ELF-1 (cell line): ENCODE data around the gene TIMP2.
"Not testable (repeated sequence)": the region's sequence is repeated elsewhere in the genome, so short reads cannot be mapped to it uniquely, and the experiment has no call there.

Experiments used
- DNase-seq: peaks from one replicate; pipeline ENCODE4 v3.0.0-alpha.2; 2016; ENCODE audit warnings: low read depth, low spot score

TIMP2 gene

DNA sequence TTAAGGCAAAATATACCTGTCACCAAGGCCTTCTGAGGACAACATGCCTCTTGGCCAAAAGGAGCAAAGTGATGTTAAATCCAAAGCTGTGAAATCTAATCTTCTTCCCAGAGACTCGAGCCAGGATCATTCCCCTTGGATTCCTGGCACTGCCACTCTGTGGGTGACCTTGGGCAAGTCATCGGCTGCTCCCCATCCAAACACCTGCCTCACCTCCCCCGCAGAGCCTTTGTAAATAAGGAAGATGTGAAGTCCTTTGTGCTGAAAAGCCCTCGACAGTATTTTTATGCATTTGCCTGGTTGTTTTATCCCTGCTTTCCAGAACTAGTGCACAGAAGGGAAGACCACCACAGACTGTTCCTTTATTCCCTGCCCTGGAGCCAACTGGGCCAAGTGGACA, 16.8 kb downstream of the TIMP2 start:
- no peak for DNase-seq

DNA sequence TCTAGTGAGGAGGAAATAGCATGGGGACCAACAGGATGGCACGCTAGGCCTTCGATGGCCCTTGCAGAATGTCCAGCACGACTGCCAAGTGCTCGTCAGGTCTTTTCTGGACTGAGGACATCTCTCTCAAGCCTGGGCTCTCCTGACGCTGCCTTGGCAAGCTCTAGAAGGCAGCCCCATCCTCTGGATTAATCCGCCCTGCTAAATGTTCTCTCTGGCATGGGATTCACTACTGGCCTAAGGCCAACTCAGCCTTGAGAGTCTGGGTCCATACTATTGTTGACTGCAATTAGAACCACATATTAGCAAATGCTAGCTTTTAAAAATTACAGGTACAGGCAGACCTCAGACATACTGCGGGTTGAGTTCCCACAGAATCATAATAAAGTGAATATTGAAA, 19.6 kb downstream of the TIMP2 start:
- DNase-seq = no peak

DNA sequence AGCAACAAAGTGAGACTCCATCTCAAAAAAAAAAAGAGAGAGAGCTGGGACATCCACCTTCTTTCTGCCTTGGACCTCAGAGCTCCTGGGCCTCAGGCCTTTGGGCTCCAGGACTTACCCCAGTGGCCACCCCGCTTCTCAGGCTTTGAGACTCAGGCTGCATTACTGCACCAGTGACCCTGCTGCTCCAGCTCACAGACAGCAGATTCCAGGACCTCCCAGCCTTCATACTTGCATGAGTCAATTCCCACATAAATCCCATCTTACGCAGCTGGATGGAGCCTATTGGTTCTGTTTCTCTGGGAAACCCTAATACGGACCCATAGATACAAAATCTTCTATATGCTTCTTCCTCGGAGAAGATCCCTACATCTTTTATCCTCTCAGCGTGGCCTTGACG, 20.1 kb downstream of the TIMP2 start:
- DNase-seq = no peak

DNA sequence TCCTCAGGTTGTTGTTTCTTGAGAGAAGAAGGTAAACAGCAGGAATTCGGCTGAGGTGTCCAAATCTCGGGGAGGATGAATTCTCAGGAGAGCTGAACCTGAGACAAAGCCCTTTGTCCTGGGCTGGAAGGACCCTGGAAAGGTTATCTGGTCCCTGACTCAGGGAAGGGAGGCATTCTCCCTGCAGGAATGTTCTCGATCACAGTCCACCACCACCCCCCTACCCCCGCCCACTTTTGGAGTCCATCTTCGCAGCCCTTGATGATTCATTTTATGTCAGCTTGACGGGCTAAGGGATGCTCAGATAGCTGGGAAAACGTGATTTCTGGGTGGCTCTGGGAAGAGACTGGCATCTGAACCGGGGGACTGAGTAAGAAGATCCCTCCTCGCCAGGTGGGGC, 20.8 kb downstream of the TIMP2 start:
- no peak for DNase-seq

DNA sequence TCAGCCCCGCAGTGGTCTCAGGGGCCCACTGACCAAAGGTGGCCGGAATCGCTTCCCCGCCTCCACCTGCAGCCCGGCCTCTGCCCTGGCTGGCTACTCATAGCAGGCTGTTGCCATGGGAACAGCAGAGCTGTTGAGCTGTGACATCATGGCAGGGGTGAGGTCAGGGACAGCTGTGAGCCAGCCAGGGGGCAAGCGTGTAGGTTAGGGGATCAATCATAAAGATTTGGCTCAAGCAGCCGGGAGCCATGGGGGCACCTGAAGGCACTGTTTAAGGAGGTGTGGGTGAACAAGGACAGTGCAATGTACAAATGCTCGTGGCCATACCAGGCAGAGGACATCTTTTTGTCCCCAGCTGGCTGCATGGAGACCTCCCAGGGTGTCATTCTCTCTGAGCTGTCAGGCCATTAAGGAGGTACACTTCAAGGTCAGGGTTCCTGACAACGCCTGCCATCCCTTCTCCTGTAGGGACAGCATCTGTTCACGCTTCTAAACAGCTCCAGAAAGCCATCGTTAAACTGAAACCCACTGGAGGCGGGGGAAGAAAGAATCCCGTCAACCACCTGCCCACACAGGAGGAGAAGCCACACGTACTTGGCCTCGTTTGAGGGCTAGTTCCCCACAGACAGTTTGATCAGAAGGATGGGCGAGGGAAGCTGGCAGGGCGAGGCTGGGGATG, 21.9 kb downstream of the TIMP2 start, which contains the start of gene CEP295NL:
CEP295NL (minus strand) TSS at position 101 of the 679 bp plus-strand sequence. CDS start 1,373 bp downstream, outside the sequence.
- DNase-seq = peak; percentile 63

DNA sequence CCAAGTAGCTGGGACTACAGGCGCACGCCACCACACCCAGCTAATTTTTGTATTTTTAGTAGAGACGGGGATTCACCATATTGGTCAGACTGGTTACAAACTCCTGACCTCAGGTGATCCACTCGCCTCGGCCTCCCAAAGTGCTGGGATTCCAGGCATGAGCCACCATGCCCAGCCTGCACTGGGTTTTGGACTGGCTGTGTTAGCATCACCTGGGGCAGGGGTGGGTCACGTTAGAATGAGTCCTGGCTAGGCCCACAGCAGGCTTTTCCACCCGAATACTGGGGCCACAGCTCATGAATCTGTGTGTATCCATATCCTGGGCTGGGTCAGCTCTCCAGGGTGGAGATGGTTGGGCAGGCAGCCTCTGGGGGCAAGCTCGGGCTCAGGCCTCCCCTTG, 23.0 kb downstream of the TIMP2 start:
- DNase-seq = not testable (repeated sequence)

DNA sequence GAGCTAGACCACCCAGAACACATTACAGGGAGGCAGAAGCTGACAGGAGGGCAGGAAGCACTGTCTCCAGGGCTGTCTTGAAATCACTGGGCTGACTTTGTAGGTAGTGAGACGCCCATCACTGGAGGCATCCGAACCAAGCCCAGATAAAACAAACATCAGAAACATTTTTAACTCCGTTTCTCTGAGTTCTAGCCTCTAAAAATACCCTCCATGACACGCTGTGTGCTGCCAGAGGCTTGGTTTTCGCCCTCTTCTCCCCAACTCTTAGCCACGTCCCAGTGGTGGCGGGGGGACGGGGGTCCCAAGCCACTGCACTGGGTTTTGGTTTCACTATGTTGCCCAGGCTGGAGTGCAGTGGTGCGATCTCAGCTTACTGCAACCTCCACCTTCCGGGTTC, 23.4 kb downstream of the TIMP2 start:
- DNase-seq = no peak

DNA sequence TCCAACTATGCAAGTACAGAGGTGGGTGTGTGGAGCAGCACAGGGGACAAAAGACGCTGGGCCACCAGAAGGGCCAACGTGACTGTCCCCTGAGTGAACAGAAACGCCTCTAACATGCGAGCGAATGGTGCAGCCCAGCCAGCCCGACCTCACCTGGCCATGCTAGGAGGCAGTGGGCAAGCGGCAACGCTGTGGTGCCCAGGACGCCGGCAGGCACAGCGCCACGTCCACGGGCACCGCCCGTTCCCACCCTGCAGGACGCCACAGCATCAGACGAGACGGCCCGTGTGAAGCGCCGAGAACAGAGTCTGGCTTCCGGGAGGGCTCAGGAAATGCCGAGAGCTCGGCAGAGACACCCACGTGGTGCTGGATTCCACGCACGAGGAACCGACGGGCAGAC, 24.4 kb downstream of the TIMP2 start:
- no peak for DNase-seq

DNA sequence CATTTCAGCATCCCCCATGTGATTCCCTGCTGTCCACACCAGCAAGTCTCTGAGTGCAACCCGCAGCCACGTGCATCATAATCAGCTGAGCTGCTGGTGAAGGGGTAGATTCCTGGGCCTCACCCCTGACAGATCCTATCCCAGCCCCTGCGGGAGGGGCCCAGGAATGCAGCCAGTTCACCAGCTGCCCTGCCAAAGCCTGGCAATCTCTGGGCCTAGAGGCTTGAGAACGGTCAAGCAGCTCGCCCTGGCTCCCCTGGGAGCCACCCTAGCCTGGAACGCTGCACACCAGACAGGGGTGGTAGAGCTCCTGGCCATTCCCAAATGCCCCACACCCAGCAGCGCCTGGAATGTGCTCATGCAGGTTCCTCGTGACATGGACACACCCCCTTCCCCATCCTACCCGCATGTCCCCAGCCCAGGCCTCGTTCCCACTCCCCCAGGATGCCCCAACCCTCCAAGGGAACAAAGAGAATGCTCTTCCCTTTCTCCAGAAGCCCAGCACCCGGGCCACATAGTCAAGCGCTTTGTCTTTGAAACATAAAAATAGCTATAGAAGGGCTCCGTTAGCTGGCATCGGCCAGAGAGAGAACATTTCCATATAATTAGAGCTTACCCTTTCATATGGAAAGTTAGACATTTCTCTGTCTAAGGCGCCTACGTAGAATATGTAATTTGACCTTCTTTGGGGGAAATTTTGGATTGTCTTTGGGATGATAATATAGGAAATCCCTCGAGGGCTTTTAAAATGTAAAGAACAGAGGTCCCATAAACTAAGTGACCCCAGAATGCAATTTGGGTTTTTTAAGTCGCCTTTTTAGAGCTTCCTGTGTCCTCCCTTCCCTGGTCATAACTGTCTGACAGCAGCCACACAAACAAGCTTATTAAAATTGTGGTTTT, 25.6 kb downstream of the TIMP2 start:
- DNase-seq = peak; percentile 85

DNA sequence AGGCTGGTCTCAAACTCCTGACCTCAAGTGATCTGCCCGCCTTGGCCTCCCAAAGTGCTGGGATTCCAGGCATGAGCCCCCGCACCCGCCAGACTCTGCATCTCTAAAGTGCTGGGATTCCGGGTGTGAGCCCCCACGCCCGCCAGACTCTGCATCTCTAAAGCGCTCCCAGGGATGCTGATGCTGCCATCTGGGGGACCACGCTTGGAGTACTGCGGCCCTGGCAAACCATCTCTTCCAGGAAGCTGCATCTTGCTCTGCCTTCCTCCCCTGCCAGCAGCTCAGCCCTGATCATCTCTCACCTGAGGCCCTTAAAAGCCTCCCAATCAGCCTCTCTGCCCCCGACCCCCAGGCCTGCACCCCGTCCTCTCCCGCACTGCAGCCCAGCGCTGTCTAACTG, 26.2 kb downstream of the TIMP2 start:
- DNase-seq = no peak

DNA sequence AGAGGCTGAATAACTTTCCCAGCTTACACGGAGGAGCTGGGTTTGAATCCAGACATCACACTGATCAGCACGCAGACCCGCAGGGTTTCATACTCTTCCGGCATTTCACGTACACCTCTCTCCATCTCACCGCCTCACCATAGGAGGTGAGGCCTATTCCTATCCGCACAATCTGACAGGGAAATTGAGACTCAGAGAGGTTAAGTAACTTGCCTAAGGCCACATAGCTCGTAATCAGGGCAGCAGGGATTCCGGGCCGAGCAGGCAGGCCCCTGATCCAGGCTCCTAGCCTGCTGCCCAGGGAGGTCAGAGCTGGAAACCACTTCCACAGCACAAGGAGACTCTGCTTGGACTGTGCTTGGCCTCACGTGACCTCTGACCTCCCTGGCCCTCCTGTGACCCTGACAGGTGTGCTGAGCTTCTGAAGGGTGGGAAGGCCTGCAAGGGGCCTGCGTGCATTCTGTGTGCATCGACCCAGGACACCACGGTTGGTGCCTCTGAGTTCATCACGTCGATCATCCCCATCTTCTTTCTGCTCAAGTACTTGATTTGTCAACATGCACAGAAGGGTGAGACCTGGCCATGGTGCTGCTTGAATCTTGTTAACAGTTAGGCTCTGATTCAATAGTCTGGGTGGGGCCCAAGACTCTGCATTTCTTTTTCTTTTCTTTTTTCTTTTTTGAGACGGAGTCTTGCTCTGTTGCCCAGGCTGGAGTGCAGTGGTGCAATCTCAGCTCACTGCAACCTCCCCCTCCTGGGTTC, 26.9 kb downstream of the TIMP2 start:
- peak; percentile 42 for DNase-seq

DNA sequence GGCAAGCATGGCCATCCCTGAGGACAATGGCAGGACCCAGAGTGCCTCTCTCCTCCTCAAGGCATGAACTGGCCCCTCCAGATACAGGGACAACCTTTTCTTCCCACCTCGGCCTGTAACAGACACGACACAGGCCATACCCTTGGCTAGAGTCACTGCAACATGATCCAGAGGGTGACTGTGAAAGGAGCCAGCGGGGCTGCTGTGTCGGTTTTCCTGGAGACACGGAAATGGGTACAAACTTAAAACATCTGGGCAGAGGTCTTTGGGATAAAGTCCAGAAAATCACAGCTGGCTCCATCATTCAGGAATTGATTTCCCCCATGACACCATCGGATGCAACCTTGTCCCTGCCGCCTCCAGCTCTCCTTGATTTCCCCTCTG, 27.5 kb downstream of the TIMP2 start:
- DNase-seq = no peak

DNA sequence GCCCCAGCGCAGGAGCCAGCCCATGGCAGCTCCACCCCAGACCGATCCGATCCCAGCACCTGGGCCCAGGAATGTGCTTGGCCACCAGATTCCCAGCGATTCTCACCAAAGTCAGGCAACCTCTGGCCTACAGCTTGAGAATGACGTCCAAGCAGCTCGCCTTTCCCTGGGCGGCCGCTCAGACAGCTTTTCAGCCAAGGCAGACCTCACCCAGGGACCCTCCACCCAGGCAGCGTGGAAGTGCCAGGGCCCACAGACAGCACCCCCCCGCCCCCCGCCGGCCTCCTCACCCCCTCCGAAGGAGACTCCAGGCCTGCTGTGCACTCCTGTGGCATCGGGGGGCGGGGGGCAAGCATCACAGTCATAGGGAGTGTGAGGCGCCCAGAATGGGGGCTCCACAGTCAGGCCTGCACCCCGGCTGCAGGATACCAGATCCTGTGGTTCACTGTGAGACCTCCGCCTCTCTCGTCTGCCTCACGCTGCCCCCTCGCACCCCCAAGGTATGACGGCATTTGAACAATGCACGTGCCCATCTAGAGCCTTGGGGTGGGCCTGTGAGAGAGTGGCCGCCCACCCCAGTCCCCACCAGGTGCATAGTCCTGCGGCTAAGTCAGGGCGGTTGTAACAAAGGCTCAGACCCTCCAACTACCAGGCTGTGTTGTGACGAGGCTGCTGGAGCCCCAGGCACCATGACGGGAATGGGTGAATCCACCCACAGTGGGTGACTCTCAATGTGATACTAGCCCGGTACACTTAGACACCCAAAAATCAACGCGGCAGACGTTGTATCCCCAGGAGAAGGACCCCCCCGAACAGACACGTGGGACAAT, 28.1 kb downstream of the TIMP2 start:
- no peak for DNase-seq

DNA sequence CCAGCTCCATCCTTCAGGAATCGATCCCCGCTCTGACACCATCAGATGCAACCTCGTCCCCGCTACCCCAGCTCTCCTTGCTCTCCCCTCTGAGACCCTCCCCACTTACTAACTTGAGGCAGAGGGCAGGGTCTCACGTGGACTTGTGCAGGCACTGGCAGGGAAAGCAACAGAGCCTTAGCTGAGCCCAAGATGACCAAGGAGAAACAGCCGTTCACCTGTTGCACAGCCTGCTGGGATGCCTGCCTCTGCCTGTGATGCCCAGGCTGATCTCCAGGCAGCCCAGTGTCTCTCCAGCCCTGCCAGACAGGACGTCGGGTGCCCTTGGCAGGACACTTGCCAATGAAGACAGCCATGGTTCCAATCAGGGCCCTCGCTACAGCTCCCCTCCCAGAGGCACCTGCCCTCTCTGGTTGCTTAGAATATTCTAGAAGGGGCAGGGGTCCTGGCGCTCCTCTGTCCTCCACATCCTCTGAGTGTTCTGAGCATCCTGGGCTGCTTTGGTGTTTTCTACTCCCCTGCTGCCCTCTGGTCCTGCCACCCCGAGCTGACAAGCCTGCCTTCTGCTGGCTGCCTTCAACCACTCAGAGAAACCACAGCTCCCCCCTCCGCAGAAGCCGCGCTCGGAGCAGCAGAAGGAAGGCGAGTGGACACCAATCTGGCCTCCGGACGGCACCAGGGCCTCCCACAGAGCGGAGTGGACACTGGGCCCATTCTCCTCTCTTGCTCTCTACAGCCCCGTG, 28.9 kb downstream of the TIMP2 start:
- DNase-seq = no peak

DNA sequence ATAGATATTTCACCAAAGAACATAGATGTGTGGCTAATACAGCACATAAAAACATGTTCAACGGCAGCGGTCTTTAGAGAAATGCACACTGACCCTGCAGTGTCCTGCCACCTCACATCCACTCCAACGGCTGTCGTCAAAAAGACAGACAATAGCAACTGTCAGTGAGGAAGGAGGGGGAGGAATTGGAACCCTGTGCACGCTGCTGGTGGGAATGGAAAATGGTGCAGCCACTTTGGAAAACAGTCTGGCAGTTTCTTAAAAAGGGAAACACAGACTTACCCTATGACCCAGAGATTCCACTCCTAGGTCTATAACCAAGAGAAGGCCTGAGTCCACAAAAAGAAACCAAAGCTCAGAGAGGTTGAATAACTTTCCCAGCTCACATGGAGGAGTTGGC, 29.9 kb downstream of the TIMP2 start:
- DNase-seq = no peak

DNA sequence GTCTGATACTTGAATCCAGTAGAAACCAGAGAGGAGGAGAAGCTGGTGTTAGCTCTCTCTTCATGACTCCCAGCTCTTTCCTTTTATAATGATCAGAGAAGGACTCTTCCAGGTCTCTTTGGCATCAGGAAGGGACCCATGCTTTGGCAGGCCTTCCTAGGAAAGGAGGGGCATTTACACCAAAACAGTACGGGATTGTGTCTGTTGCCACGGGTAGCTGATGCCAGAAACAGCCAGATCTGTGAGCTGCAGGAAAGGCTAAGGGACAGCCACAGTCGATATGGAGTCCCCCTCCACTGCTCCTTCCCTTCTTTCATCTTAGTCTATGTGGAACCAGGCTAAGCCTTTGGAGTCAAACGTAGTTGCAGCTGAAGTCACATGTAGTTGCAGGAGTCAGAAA, 31.5 kb downstream of the TIMP2 start:
- DNase-seq = no peak

DNA sequence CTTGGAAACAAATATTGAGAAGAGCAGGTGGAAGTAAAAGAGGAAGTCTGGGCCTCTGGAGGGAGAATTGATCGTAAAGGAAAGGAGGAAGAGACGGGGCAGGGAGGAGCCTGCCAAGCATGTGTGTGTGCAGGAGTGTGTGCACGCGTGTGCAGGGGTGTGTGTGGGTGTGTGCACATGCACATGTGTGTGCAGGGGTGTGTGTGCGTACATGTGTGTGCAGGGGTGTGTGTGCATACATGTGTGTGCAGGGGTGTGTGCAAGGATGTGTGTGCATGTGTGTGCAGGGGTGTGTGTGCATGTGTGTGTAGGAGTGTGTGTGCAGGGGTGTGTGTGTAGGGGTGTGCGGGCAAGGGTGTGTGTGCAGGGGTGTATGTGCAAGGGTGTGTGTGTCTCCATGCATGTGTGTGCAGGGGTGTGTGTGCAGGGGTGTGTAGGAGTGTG, 32.2 kb downstream of the TIMP2 start:
- no peak for DNase-seq

DNA sequence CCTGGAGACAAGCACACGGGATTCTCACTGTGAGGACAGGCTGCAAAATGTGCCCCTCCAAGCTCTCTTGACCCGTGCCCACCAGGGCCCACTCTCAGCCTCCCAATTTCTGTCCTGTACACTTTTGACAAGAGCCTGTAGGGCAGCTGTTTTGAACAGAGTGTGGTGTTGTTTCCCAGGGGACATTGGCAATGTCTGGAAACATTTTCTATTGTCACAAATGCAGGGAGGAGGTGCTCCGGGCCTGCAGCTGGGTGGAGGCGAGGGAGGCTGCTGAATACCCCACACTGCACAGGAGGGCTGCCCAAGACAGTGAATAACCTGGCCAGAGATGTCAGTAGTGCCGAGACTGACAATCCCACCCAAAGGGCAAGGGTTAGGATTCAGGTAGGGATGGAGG, 32.7 kb downstream of the TIMP2 start:
- no peak for DNase-seq

DNA sequence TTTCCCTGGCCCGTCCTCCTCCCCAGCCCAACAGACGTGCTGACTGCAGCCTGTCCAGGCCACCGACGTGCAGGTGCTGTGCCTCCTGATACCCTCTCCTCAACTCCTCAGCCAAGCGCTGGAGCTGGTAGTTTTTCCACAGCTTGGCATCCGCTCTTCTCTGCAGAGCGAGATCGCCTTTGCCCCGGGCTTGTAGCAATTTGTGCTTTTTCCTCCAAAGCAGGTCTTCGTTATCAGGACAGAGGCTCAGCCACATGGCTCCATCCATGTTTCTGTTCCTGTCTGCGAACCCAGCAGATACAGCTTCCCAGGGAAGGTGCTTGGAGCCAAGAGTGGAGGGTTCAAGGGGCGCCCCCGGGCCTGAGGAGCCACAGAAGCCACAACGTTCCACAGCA, 33.1 kb downstream of the TIMP2 start:
- DNase-seq = no peak

DNA sequence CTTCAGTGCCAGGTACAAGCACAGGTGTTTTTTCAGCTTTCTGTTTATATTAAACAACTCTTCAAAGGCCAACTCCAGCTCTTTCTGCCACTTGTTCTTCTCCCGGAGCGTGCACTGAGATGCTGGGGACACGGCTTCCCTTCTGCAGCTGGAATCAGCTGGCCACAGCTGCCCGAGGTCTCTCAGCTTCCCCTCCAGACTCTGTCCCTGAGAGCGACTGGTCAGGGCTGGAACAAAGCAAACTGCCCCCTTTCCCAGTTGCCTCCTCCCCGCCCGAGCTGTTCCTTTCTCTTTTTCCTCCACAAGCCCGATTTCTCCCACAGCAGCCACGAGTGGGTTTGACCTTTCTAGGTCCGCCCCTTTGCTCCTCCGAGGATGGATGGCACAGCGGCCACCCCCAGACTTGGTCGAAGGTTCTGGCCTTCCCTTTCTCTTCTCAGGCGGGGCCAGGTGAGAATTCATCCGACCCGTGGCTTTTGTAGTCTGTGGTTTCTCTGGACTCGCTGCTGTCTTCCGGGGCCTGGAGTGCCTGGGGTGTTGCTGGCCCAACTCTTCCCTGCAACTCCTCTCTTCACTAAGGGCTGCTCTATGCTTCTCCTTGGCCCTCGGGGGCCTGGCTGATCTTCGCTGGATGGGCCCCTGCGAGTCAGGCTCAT, 33.7 kb downstream of the TIMP2 start:
- no peak for DNase-seq
